ENCODE results near the gene MRPS34. TPM values are rescaled to one million over a fixed set of nuclear protein-coding genes. Genes with fewer than 3 reads are reported as not detected.

The MRPS34 gene
- total RNA-seq, 1 donor from 2014 or later: 71.3 TPM

- Histone ChIP-seq H3K4me3 (ENCODE audit: low read depth, low read length) (no peak overlapping the region), H3K36me3 (ENCODE audit: control insufficient read depth, insufficient read depth, low read length) (peaks cover 24% of the 10 kb centered on the region), H3K27me3 (ENCODE audit: control insufficient read depth, insufficient read depth, low read length) (no peaks in the 10 kb centered on the region)
- no peak for TF ChIP-seq CTCF (IDR thresholded peaks at IDR 0.05; ENCODE audit: insufficient read depth, low read length, severe bottlenecking)
- FAIRE-seq (no peak), DNase-seq (ENCODE audit: low read depth) (no peak)
Observed at GRCh38 chr16:1777375-1778199, 4.7 kb upstream of the MRPS34 start.

- peaks cover 24% of the 10 kb centered on the region for H3K36me3 ChIP-seq (ENCODE audit: control insufficient read depth, insufficient read depth, low read length)
- no peak for FAIRE-seq
Observed at GRCh38 chr16:1776991-1777374, 4.0 kb upstream of the MRPS34 start.

GRCh38 chr16:1776672-1776955, 3.7 kb upstream of the MRPS34 start:
- no peak for TF ChIP-seq CTCF (IDR thresholded peaks at IDR 0.05; ENCODE audit: insufficient read depth, low read length, severe bottlenecking)
- FAIRE-seq (no peak), DNase-seq (ENCODE audit: low read depth) (no peak)
- Histone ChIP-seq H3K36me3 (ENCODE audit: control insufficient read depth, insufficient read depth, low read length) (peaks cover 24% of the 10 kb centered on the region), H3K4me3 (ENCODE audit: low read depth, low read length) (no peak overlapping the region), H3K27me3 (ENCODE audit: control insufficient read depth, insufficient read depth, low read length) (no peaks in the 10 kb centered on the region)

More at GRCh38 chr16:1776991-1777374, 4.0 kb upstream of the MRPS34 start:
- no peaks in the 10 kb centered on the region for H3K27me3 ChIP-seq (ENCODE audit: control insufficient read depth, insufficient read depth, low read length)
- H3K4me3 ChIP-seq (ENCODE audit: low read depth, low read length): no peak overlapping the region
- no peak for DNase-seq (ENCODE audit: low read depth)
- TF ChIP-seq CTCF (IDR thresholded peaks at IDR 0.05; ENCODE audit: insufficient read depth, low read length, severe bottlenecking): no peak

- no peak for TF ChIP-seq CTCF (IDR thresholded peaks at IDR 0.05; ENCODE audit: insufficient read depth, low read length, severe bottlenecking)
- no peak for DNase-seq (ENCODE audit: low read depth)
- no peak for FAIRE-seq
- no peak overlapping the region for H3K4me3 ChIP-seq (ENCODE audit: low read depth, low read length)
- no peaks in the 10 kb centered on the region for H3K27me3 ChIP-seq (ENCODE audit: control insufficient read depth, insufficient read depth, low read length)
- peaks cover 23% of the 10 kb centered on the region for H3K36me3 ChIP-seq (ENCODE audit: control insufficient read depth, insufficient read depth, low read length)
Observed at GRCh38 chr16:1775846-1776671, 3.1 kb upstream of the MRPS34 start.

GRCh38 chr16:1775006-1775845, 2.3 kb upstream of the MRPS34 start:
- Histone ChIP-seq H3K36me3 (ENCODE audit: control insufficient read depth, insufficient read depth, low read length) (peaks cover 21% of the 10 kb centered on the region), H3K27me3 (ENCODE audit: control insufficient read depth, insufficient read depth, low read length) (no peaks in the 10 kb centered on the region), H3K4me3 (ENCODE audit: low read depth, low read length) (no peak overlapping the region)
- FAIRE-seq (no peak), DNase-seq (ENCODE audit: low read depth) (no peak)
- no peak for TF ChIP-seq CTCF (IDR thresholded peaks at IDR 0.05; ENCODE audit: insufficient read depth, low read length, severe bottlenecking)
